HEK293 (cell line): ENCODE results near the gene BMP2K.

Source experiments
- CTCF ChIA-PET: fragments of 350-600 bp; formaldehyde crosslinking; extraction: SDS; loops from one replicate; lab custom pipeline; 2021; ENCODE audit warnings: antibody characterized with exemption; lab: Yijun Ruan, JAX
- POLR2A ChIA-PET: fragments of 300-600 bp; formaldehyde crosslinking; extraction: SDS; loops from one replicate; lab custom pipeline; 2020; ENCODE audit warnings: antibody characterized with exemption, inconsistent platforms; lab: Yijun Ruan, JAX
- H3K27ac ChIP-seq: fragments of 200-500 bp; sonication (Bioruptor generic); 2 replicates; pipeline ENCODE4 v1.5.1; 2014; ENCODE audit warnings: low read depth, low read length, control low read depth, inconsistent platforms; ENCODE audit errors: extremely low read depth
- H3K36me3 ChIP-seq, 2 experiments: fragments of 200-500 bp in 1 of 2; sonication (Bioruptor generic) in 1 of 2; 1 replicate in 1 of 2; 2 replicates in 1 of 2; pipeline ENCODE4 v1.5.1; 2014 to 2017; ENCODE audit warnings: inconsistent platforms in 2 of 2, low read length in 2 of 2; ENCODE audit not compliant: control insufficient read depth in 2 of 2, insufficient read depth in 1 of 2
- H3K4me1 ChIP-seq: fragments of 200-500 bp; sonication (Bioruptor generic); 2 replicates; pipeline ENCODE4 v1.5.1; 2014; ENCODE audit warnings: mild to moderate bottlenecking, low read length, inconsistent platforms; ENCODE audit not compliant: control insufficient read depth, insufficient read depth
- H3K4me3 ChIP-seq: 2 replicates; pipeline ENCODE4 v1.5.1; 2011; ENCODE audit warnings: low read depth, mild to moderate bottlenecking, control low read depth, low read length, moderate library complexity
- H3K9me3 ChIP-seq: fragments of 200-500 bp; sonication (Bioruptor generic); 2 replicates; pipeline ENCODE4 v1.5.1; 2014; ENCODE audit warnings: low read depth, low read length, inconsistent platforms; ENCODE audit not compliant: control insufficient read depth, insufficient read depth
- ATF2 ChIP-seq: fragments of 450-650 bp; formaldehyde crosslinking; IDR thresholded peaks from 2 replicates; pipeline ENCODE4 v1.5.1; 2016; ENCODE audit warnings: missing biosample characterization, missing genetic modification characterization, low read depth
- BCL11A ChIP-seq: fragments of 450-650 bp; formaldehyde crosslinking; IDR thresholded peaks from 2 replicates; pipeline ENCODE4 v1.5.1; 2016; ENCODE audit warnings: low read depth, missing biosample characterization, missing genetic modification characterization
- GLI4 ChIP-seq: fragments of 450-650 bp; formaldehyde crosslinking; IDR thresholded peaks from 2 replicates; pipeline ENCODE4 v1.5.1; 2016; ENCODE audit warnings: missing biosample characterization, missing genetic modification characterization
- HOXC10 ChIP-seq: sonication (generic); formaldehyde crosslinking; IDR thresholded peaks from 2 replicates; pipeline ENCODE4 v1.8.1; 2023; ENCODE audit warnings: mild to moderate bottlenecking, missing genetic modification reagents
- KLF1 ChIP-seq: fragments of 450-650 bp; formaldehyde crosslinking; IDR thresholded peaks from 2 replicates; pipeline ENCODE4 v1.5.1; 2016; ENCODE audit warnings: missing biosample characterization, missing genetic modification characterization
- KLF8 ChIP-seq: fragments of 450-650 bp; formaldehyde crosslinking; IDR thresholded peaks from 2 replicates; pipeline ENCODE4 v1.5.1; 2016; ENCODE audit warnings: missing biosample characterization, missing genetic modification characterization
- REPIN1 ChIP-seq: fragments of 450-650 bp; formaldehyde crosslinking; IDR thresholded peaks from 2 replicates; pipeline ENCODE4 v1.5.1; 2017; ENCODE audit warnings: missing biosample characterization, missing genetic modification characterization, low read depth
- SCRT1 ChIP-seq: fragments of 450-650 bp; formaldehyde crosslinking; IDR thresholded peaks from 2 replicates; pipeline ENCODE4 v1.5.1; 2016; ENCODE audit warnings: missing biosample characterization, missing genetic modification characterization, borderline replicate concordance
- ZBTB21 ChIP-seq: fragments of 450-650 bp; formaldehyde crosslinking; IDR thresholded peaks from 2 replicates; pipeline ENCODE4 v1.5.1; 2017; ENCODE audit warnings: missing biosample characterization, missing genetic modification characterization
- ZIC2 ChIP-seq: fragments of 450-650 bp; formaldehyde crosslinking; IDR thresholded peaks from 2 replicates; pipeline ENCODE4 v1.5.1; 2016; ENCODE audit warnings: missing biosample characterization, missing genetic modification characterization
- ZNF19 ChIP-seq: fragments of 450-650 bp; formaldehyde crosslinking; IDR thresholded peaks from 2 replicates; pipeline ENCODE4; 2016; ENCODE audit warnings: missing biosample characterization, missing genetic modification characterization, low read depth
- ZNF223 ChIP-seq: fragments of 450-650 bp; formaldehyde crosslinking; IDR thresholded peaks from 2 replicates; pipeline ENCODE4 v1.5.1; 2016; ENCODE audit warnings: missing biosample characterization, missing genetic modification characterization
- ZNF350 ChIP-seq: fragments of 450-650 bp; formaldehyde crosslinking; IDR thresholded peaks from 2 replicates; pipeline ENCODE4 v1.5.0; 2017; ENCODE audit warnings: missing biosample characterization, mild to moderate bottlenecking, missing genetic modification characterization
- ZNF518A ChIP-seq: fragments of 450-650 bp; formaldehyde crosslinking; conservative IDR thresholded peaks from 2 replicates; pipeline ENCODE4 v1.5.1; 2016; ENCODE audit warnings: low read depth, missing biosample characterization, missing genetic modification characterization
- ZNF544 ChIP-seq: fragments of 450-650 bp; formaldehyde crosslinking; IDR thresholded peaks from 2 replicates; pipeline ENCODE4 v1.5.0; 2017; ENCODE audit warnings: missing biosample characterization, missing genetic modification characterization
- ZNF548 ChIP-seq: fragments of 450-650 bp; formaldehyde crosslinking; IDR thresholded peaks from 2 replicates; pipeline ENCODE4 v1.5.1; 2016; ENCODE audit warnings: missing biosample characterization, missing genetic modification characterization
- ZNF626 ChIP-seq: fragments of 450-650 bp; sonication (Bioruptor Pico); formaldehyde crosslinking; IDR thresholded peaks from 2 replicates; pipeline ENCODE4 v1.5.1; 2018; ENCODE audit warnings: missing biosample characterization, missing genetic modification characterization, inconsistent platforms
- ZNF658 ChIP-seq: fragments of 450-650 bp; formaldehyde crosslinking; IDR thresholded peaks from 2 replicates; pipeline ENCODE4; 2016; ENCODE audit warnings: missing biosample characterization, missing genetic modification characterization
- ZNF670 ChIP-seq: fragments of 450-650 bp; formaldehyde crosslinking; IDR thresholded peaks from 2 replicates; pipeline ENCODE4 v1.5.1; 2016; ENCODE audit warnings: missing biosample characterization, missing genetic modification characterization, low read depth
- TF ChIP-seq, protein P1 (sequence below): fragments of 450-650 bp; formaldehyde crosslinking; IDR thresholded peaks from 2 replicates; pipeline ENCODE4 v1.5.1; 2017; ENCODE audit warnings: missing biosample characterization, missing genetic modification characterization
- TF ChIP-seq, protein P2 (sequence below): fragments of 450-650 bp; formaldehyde crosslinking; IDR thresholded peaks from 2 replicates; pipeline ENCODE4 v1.5.1; 2017; ENCODE audit warnings: missing biosample characterization, missing genetic modification characterization

The BMP2K gene

GRCh38 chr4:78781139-78781538 lies 5.0 kb downstream of the BMP2K start:
- CTCF ChIA-PET: no interaction called here
- no peaks in the 10 kb centered on the region for H3K36me3 ChIP-seq
- no peaks in the 10 kb centered on the region for H3K9me3 ChIP-seq
- H3K4me3 ChIP-seq: no peak overlapping the region
- POLR2A ChIA-PET: no interaction called here
- no peak overlapping the region for H3K27ac ChIP-seq
- TF ChIP-seq ZBTB21 (tag by site-specific recombination): no peak
- no peak for TF ChIP-seq SCRT1 (tag by site-specific recombination)
- TF ChIP-seq ZNF548 (tag by site-specific recombination): no peak
- TF ChIP-seq, protein P1, sequence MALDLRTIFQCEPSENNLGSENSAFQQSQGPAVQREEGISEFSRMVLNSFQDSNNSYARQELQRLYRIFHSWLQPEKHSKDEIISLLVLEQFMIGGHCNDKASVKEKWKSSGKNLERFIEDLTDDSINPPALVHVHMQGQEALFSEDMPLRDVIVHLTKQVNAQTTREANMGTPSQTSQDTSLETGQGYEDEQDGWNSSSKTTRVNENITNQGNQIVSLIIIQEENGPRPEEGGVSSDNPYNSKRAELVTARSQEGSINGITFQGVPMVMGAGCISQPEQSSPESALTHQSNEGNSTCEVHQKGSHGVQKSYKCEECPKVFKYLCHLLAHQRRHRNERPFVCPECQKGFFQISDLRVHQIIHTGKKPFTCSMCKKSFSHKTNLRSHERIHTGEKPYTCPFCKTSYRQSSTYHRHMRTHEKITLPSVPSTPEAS (tag by site-specific recombination): no peak
- TF ChIP-seq ATF2 (tag by site-specific recombination): no peak
- TF ChIP-seq GLI4: no peak
- no peak for TF ChIP-seq ZNF658 (tag by site-specific recombination)
- TF ChIP-seq BCL11A (tag by site-specific recombination): no peak
- no peak for TF ChIP-seq ZNF670
- TF ChIP-seq ZNF544 (tag by site-specific recombination): no peak
- TF ChIP-seq KLF1: no peak
- no peak for TF ChIP-seq ZNF626 (tag by site-specific recombination)
- H3K4me1 ChIP-seq: 0 out of 2 replicates have a peak, but pooled peaks cover 3% of the 10 kb centered on the region

- ChIA-PET POLR2A (no interaction called here), CTCF (no interaction called here)
- H3K27ac ChIP-seq: no peak overlapping the region
- 0 out of 2 replicates have a peak, but pooled peaks cover 3% of the 10 kb centered on the region for H3K4me1 ChIP-seq
- no peaks in the 10 kb centered on the region for H3K36me3 ChIP-seq
- no peak for TF ChIP-seq REPIN1 (tag by site-specific recombination)
- no peak for TF ChIP-seq ZNF518A (tag by site-specific recombination)
- no peak for TF ChIP-seq ZNF223 (tag by site-specific recombination)
- TF ChIP-seq ZNF350: no peak
- TF ChIP-seq HOXC10 (CRISPR knock-in tag): no peak
- TF ChIP-seq ZNF19 (tag by site-specific recombination): no peak
- TF ChIP-seq ZIC2 (tag by site-specific recombination): no peak
- TF ChIP-seq, protein P2, sequence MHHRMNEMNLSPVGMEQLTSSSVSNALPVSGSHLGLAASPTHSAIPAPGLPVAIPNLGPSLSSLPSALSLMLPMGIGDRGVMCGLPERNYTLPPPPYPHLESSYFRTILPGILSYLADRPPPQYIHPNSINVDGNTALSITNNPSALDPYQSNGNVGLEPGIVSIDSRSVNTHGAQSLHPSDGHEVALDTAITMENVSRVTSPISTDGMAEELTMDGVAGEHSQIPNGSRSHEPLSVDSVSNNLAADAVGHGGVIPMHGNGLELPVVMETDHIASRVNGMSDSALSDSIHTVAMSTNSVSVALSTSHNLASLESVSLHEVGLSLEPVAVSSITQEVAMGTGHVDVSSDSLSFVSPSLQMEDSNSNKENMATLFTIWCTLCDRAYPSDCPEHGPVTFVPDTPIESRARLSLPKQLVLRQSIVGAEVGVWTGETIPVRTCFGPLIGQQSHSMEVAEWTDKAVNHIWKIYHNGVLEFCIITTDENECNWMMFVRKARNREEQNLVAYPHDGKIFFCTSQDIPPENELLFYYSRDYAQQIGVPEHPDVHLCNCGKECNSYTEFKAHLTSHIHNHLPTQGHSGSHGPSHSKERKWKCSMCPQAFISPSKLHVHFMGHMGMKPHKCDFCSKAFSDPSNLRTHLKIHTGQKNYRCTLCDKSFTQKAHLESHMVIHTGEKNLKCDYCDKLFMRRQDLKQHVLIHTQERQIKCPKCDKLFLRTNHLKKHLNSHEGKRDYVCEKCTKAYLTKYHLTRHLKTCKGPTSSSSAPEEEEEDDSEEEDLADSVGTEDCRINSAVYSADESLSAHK (tag by site-specific recombination): no peak
- no peak for TF ChIP-seq KLF8 (tag by site-specific recombination)
- no peaks in the 10 kb centered on the region for H3K9me3 ChIP-seq
- H3K4me3 ChIP-seq: no peak overlapping the region
Measured at GRCh38 chr4:78781924-78782323, 5.8 kb downstream of the BMP2K start.
